GM11168 (cell line): ENCODE data around the gene NACC2.
"Not testable (repeated sequence)": the region's sequence is repeated elsewhere in the genome, so short reads cannot be mapped to it uniquely, and the experiment has no call there.

Experiments
- in situ Hi-C: fragments of 300-500 bp; cut with MboI; formaldehyde crosslinking; loops from one replicate; pipeline ENCODE4 v1.12.0; 2022; ENCODE audit warnings: low sequenced_read_pairs; ENCODE audit not compliant: unreplicated experiment

NACC2 gene

DNA sequence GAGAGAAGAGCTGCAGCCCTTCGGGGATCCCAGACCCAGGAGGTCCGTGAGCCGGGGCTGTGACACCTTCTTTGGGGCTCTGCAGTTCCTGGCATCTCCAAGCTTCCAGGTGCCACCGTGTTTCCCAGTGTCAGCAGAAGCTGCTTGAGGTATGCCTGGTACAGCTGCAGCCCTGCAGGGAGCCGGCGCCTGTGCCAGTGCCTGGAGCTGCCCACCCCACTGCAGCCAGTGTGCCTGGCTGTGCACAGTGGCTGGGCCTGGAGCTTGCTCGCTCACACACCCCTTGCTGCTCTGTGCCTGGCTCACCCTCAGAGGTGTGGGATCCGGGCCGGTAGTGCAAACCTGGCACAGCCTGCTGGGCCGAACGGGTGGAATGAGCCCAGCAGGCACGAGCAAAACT, 65.5 kb downstream of the NACC2 start:
- in situ Hi-C loops = no loop called here

DNA sequence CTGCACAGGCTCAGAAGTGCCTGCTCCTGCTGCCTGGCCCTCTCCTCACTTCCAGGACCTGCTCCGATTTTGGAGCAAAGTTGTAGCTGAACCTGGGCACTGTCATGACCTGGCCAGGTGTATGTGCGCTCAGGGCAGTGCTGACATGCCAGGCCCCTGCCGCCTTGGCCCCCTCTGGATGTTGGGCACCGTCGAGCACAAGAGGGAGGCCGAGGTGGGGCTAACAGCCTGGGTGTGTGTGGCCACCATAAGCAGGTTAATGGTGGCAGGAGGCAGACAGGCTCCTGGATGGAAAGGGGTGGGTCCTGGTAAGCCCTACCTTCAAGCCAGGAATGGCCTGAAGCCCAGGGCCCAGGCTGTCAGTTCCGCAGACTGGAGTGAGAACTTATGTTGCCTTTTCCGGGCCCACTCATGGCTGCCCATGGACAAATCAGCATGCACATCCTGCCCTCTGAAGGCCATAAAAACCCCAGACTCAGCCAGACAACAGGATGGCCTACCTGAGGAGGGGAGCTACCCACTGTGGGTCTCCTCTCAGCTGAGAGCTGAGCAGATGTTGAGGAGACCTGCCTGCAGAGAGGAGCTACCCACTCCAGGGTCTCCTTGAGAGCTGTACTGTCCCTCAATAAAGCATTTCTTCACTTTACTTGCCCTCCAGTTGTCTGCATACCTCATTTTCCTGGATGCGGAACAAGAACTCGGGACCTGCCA, 66.2 kb downstream of the NACC2 start:
- in situ Hi-C loops = no loop called here

DNA sequence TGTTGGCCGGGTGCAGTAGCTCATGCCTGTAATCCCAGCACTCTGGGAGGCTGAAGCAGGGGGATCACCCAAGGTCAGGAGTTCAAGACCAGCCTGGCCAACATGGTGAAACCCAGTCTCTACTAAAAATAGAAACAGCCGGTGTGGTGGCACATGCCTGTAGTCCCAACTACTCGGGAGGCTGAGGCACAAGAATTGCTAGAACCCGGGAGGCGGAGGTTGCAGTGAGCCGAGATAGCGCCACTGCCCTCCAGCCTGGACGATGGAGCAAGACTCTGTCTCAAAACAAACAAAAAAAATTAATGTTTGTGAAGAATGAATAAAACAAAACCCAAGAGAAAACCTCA, 68.2 kb downstream of the NACC2 start:
- in situ Hi-C loops = not testable (repeated sequence)

DNA sequence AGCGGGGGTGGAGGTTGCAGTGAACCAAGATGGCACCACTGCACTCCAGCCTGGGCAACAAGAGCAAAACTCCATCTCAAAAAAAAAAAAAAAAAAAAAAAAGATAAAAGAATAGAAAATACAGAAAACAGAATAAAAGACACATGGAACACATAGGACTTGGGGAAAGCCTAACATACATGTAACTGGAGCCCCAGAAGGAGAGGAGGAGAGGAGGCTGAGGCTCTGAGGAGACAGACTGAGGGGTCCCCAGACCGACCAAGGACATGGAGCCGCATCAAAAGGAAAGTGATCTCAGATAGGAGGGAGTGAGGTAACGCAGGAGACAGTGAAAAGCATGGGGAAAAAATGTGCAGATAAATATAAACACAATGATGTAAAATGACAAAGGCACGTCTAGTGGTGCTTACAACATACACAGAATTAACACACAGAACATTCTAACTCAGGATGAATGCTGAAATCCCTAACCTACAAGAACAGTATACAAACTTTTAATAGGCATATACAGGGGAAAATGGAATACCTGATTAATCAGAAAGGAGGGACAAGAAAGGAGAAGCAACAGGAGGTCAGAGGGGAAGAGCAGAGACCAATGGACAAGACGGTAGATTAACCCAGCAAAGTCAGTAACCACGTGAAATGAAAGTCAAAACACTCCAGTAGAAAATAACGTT, 68.7 kb downstream of the NACC2 start:
- in situ Hi-C loops = no loop called here

DNA sequence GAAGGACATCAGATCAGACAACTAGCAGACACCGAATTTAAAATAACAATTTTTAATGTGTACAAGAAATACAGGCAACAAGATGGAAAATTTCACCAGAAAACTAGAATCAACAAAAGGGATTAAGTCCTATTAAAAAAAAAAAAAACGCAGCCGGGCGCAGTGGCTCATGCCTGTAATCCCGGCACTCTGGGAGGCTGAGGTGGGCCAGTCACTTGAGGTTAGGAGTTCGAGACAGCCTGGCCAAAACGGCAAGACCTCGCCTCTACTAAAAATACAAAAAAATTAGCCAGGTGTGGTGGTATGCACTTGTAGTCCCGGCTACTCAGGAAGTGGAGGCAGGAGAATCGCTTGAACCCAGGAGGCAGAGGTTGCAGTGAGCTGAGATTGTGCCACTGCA, 69.6 kb downstream of the NACC2 start:
- in situ Hi-C loops = no loop called here

DNA sequence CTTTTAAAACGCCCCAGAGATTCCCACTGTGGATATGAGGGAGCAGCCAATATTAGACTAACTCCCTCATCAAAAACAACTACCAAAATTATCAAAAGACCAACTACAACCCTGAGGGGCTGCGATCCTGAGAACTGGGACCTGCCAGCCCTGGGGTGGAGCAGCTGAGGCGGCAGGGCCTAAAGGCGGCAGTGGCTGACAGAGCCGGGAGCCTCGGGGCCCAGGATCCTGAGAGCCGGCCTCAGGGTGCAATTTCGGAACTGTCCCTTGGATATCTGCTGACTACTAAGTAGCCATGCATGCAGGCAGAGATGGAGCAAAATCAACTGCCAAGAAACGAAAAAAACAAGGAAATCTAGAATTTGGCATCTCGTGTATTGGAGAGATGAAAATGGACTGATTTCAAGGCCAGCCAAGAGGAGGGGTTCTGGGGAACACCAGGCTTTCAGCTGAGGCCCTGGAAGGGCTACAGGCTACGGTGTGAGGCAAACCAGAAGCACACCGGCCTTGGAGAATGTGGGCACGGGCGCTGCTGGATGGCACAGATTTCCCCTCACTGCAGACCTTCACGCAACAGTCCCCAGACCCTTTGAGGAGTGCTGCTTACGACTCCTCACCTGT, 70.3 kb downstream of the NACC2 start:
- in situ Hi-C loops = no loop called here

DNA sequence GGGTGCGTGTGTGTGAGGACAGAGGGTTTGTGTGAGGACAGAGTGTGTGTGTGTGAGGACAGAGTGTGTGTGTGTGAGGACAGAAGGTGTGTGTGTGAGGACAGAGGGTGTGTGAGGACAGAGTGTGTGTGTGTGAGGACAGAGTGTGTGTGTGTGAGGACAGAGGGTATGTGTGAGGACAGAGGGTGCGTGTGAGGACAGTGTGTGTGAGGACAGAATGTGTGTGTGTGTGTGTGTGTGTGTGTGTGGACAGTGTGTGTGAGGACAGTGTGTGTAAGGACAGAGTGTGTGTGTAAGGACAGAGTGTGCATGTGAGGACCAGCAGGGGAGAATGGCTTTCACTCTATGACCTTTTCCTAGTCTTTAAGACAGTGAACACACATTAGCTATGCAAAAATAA, 70.8 kb downstream of the NACC2 start:
- in situ Hi-C loops = no loop called here

DNA sequence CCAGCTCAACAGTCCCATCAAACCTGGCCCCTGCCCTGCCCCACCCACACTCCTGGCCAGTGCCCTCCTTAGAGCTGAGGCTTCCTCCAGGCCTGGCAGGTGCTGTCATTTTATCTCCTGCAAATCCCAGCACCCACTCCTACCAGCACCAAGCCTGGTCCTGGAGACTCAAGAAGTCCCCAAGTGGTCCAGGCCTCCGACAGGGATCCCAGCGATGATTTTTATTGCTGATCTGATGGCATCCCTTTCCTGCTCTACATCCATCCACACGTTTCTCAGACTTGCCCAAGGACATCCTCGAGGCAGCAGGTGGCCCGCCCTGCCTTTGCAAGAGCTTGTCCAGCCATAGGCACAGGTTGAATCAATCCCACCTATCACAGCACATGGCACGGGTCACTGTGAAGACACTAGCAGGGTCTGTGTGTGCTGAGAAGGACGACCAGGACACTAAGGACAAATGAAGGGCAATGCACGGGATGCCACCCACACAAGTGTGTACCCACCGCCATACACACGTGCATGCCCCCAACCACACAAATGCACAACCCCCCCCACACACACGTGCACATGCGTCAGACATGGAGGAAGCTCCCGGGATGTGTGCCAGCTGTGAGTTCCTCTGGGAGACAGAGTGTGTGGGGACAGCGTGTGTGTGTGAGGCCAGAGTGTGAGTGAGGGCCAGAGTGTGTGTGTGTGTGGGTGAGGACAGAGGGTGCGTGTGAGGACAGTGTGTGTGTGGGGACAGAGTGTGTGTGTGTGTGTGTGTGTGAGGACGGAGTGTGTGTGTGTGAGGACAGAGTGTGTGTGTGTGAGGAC, 71.5 kb downstream of the NACC2 start:
- in situ Hi-C loops = no loop called here

DNA sequence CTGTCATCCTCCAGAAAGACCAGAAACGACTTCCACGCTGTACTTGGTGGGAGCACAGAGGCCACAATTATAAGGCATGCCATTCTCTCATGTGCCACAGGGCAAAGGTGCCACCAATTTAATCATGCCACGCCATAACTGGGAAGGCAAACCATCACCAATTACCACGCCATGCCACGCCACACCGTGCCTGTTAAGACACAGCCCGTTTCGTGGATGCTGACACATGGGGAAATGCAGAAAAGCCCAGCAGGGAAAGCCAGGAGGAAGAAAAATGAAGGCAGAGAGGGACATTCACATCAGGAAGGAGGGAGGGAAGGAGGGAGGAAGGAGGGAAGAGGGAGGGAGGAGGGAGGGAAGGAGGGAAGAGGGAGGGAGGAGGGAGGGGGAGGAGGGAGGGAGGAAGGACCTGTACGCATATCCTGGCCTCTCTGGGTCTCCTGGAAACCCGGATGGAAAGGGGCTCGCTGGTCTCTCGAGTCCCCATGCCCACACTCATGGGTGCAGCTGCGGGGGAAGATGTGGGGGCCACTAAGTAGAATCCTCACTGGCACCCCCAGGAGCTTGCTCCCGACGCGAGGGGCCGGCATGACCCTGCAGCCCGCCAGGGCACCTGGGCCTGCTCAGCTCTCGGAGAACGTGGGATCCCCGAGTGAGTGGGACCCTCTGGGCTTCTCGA, 72.2 kb downstream of the NACC2 start:
- in situ Hi-C loops = no loop called here

DNA sequence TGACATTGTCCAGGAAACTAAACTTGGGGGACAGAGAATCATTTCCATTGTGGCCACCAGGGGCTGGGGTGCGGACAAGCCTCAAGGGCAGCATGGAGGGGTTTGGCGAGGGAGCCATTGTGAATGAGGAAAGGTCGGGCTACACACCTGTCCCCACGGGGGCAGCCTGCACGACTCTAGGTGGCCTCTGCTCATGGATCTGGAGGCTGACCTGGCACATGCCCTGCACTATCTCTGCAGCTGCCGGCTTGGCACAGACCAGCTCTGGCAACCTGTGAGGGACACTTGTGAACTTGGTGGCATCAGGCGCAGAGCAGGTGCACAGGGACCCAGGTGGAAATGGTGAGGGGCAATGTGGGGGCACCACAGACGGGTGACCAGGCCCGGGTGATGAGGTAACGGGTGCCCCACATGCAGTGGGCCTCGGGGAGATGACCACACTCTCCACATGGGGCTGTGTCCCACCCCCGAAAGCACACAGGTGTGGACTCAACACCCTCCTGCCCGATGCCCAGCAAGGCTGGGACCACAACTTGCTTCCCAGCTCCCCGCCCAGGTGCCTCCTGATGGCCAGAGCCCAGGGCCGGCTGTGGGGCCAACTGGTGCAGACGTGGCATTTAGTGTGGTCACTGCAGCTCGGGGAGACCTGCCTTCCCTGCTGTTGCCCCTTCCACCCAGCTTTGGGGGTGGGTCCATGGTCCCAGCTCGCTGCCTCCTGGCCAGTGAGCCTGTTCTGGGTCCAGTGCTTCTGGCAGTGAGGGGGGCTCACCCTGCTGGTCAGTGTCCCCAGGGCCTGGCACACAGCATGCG, 73.0 kb downstream of the NACC2 start:
- in situ Hi-C loops = no loop called here

DNA sequence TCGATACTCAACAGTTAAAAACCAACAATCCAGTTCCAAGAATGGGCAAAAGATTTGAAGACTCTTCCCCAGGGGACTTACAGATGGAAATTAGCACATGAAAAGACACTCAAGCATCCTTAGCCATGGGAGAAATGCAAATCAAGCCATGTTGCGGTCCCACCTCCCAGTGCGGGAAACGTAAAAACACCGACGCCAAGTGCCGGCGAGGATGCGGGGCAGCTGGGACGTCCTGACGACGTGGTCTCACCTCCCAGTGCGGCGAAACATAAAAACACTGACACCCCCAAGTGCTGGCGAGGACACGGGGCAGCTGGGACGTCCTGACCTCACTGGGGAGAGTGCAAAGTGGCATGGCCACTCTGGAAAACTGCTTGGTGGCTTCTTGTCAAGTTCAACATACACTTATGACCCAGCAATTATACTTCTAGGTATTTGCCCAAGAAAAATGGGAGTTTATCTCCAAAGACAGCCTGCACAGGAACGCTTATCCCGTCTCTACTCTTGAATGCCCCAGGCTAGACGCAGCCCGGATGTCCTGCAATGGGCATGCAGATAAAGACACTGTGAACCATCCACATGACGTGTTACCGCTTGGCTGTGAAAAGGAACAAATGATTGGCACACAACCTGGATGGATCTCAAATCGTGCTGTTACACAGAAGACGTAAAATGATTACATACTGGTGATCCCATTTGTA, 73.8 kb downstream of the NACC2 start:
- in situ Hi-C loops = no loop called here

DNA sequence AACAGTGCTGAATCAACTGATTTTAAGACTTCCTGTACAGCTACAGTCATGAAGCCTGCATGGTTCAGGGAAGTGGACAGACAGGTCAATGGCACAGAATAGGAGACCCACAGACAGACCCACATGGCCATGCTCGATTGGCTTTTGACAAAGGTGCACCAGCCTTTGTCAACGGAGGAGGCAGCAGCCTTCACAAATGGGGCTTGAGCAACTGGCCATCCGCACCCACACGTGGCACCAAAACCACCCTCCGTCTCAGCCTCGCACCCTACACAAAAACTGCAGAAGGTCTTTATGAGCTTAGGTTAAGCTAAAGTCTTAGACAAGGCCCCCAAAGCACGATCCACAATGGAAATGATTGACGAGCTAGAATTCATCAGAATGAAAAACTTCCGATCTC, 74.4 kb downstream of the NACC2 start:
- in situ Hi-C loops = no loop called here

DNA sequence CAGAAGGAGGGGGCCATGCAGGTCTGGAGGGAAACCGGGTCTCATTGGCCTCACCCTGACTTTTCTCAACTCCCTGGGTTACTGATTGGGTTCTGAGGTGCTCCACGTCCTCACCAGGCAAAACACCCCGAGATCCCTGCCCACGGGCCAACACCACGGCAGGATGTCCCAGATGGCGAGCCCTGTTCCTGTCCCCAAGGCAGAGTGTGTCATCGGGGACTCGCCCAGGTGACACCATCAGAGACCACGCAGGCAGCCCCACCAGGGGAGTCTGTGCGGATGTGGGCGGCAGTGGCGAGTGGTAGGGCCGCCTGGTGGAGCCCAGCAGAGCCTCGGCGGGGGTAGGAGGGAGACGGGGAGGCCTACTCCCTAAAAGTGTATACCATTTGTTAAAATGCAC, 74.9 kb downstream of the NACC2 start:
- in situ Hi-C loops = no loop called here

DNA sequence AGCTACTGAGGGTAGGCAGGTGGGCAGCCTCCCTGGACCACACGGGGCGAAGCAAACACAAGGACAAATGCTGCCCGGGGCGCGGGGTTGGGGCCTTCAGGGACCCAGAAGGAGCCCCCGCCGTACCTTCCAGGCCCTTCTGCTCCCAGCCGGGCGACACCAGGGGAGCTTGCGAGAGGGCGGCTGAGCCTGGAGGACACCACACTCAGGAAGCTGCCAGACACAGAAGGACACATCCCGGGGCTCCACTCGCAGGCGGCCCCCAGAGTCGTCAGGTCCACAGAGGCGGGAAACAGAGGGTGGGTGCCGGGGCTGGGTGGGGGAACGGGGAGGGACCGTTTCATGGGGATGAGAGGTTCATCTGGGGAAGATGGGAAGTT, 75.4 kb downstream of the NACC2 start:
- in situ Hi-C loops = no loop called here

DNA sequence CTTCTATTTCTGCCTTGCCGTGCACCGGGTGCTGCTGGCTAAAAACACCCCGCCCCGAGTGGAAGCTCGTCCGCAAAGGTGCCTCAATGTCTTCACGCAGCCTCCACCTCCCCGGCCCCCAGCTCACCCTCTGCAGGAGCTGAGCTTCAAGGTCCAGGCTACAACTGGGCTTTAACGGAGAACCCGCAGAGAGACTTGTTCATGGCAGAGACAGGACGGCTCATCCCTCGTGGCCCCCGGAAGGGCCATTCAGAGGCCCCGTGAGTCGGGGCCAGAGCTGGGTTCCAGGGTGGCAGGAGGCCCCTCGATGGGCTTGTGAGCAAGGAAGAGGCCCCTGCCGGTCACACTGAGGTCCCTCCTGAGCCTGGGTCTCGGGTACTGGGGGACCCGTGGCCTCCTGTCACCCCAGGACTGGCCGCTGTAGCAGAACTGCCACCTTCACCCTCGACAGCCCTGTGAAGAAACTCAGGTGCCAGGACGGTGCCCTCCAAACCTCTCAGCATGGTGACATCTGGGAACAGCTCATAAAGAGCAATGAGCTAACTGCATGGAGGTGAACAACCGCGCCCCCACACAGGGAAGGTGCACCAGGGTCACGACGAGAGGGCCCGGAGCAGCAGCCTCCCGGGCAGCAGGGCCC, 75.9 kb downstream of the NACC2 start:
- in situ Hi-C loops = no loop called here

DNA sequence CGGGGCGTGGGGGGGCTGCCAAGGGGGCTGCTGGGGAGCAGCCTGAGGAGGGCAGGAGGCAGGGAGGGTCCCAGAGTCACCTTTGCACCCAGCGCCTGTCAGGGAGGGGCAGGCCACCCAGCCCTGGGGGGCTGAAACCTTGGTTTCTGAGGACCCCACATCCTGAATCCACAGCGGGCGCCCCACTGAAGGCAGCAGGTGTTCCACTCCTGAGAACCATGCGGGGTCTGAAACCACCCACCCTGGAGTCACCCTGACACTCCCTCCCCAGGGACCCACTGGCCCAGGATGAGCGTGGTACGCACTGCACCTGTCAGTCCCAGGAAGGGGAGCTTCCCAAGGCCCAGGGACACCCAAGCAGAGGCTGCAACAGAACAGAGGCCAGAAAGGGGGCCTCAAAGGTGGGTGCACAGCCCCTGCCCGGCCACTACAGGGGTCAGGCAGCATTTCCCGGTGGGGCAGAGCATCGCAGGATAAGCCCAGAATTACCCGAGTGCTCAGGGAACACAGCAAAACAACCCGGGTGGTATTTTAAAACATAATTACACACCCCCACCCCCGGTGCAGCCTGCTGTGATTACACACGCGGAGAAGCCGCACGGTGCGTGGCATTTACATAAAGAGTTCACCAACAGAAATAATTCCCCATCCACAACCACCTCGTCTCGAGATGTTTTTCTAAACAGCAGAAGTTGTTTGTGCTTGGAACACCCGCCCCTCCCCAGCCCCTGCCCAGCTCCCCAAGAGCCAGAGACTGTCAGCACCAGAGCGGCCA, 76.6 kb downstream of the NACC2 start:
- in situ Hi-C loops = no loop called here

DNA sequence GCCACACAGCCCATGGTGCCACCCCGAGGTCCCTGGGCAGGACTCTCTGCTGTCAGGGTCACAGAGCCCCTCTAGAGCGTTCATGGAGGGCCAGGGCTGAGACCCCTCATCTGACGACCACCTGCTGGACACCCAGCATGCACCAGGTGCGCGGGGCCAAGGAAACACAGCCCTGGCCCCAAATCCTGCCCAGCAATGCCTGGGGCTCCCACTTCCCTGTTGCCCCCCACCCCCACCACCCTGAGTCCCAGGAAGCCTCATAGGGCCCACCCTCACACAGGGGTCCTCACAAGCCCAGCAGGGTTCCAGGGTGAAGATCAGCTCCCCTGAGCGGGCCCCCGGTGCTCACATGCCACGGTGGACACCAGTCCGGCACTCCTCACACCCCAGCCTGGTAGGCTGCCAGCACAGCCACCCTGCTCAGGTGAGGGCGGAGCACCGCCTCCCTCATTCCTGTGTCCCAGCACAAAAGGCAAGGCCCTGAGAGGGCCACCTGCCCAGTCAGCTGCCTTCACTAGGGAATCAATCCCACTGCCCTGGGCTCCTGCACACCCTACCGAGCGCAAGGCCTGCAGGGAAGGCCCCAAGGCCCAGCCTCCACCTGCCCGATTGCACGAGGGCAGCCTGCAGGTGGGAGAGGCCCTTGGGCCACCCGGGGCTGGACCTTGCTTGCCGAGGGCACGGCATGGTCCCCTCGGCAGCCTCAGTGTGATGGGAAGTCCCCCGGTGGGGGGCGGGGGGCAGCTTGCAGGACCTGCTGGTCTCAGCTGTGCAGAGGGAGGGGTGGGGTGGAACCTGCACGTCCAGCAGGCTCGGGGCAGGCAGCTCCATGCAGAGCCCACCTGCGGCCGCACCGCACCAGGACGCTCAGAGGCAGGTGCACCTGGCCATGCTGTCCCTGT, 77.5 kb downstream of the NACC2 start:
- in situ Hi-C loops = no loop called here
